ENCODE results near the gene PRTFDC1.
"Not testable (repeated sequence)": the region's sequence is repeated elsewhere in the genome, so short reads cannot be mapped to it uniquely, and the experiment has no call there.

PRTFDC1 gene

GRCh38 chr10:24929056-24929544 is 23.3 kb downstream of the PRTFDC1 start:
- H3K4me3 ChIP-seq (ENCODE audit: low read length), result no peak overlapping the region
- no peak for TF ChIP-seq ZNF274 (IDR thresholded peaks at IDR 0.05; ENCODE audit: low read depth, low read length)

- TF ChIP-seq ZNF274 (IDR thresholded peaks at IDR 0.05; ENCODE audit: low read depth, low read length), result no peak
- H3K4me3 ChIP-seq (ENCODE audit: low read length), result no peak overlapping the region
These were observed 24.2 kb downstream of the PRTFDC1 start for GRCh38 chr10:24928163-24928562.

GRCh38 chr10:24926557-24926956 is 25.8 kb downstream of the PRTFDC1 start:
- TF ChIP-seq ZNF274 (IDR thresholded peaks at IDR 0.05; ENCODE audit: low read depth, low read length), result no peak
- no peak overlapping the region for H3K4me3 ChIP-seq (ENCODE audit: low read length)

- no peak overlapping the region for H3K4me3 ChIP-seq (ENCODE audit: low read length)
- TF ChIP-seq ZNF274 (IDR thresholded peaks at IDR 0.05; ENCODE audit: low read depth, low read length), result no peak
These were observed 26.6 kb downstream of the PRTFDC1 start for GRCh38 chr10:24925799-24926198.

- H3K4me3 ChIP-seq (ENCODE audit: low read length), result not testable (repeated sequence)
These were observed 27.9 kb downstream of the PRTFDC1 start for GRCh38 chr10:24924483-24924882.

GRCh38 chr10:24922222-24922868 is 30.1 kb downstream of the PRTFDC1 start:
- H3K4me3 ChIP-seq (ENCODE audit: low read length), result not testable (repeated sequence)

- no peak for TF ChIP-seq ZNF274 (IDR thresholded peaks at IDR 0.05; ENCODE audit: low read depth, low read length)
- H3K4me3 ChIP-seq (ENCODE audit: low read length), result no peak overlapping the region
These were observed 31.2 kb downstream of the PRTFDC1 start for GRCh38 chr10:24920907-24921881.

GRCh38 chr10:24920192-24920591 is 32.2 kb downstream of the PRTFDC1 start:
- H3K4me3 ChIP-seq (ENCODE audit: low read length), result not testable (repeated sequence)

GRCh38 chr10:24919629-24920028 is 32.8 kb downstream of the PRTFDC1 start:
- H3K4me3 ChIP-seq (ENCODE audit: low read length), result not testable (repeated sequence)

- no peak for TF ChIP-seq ZNF274 (IDR thresholded peaks at IDR 0.05; ENCODE audit: low read depth, low read length)
- no peak overlapping the region for H3K4me3 ChIP-seq (ENCODE audit: low read length)
These were observed 34.4 kb downstream of the PRTFDC1 start for GRCh38 chr10:24917979-24918378.

- H3K4me3 ChIP-seq (ENCODE audit: low read length), result no peak overlapping the region
- TF ChIP-seq ZNF274 (IDR thresholded peaks at IDR 0.05; ENCODE audit: low read depth, low read length), result no peak
These were observed 34.9 kb downstream of the PRTFDC1 start for GRCh38 chr10:24917493-24917892.

GRCh38 chr10:24916365-24916764 is 36.0 kb downstream of the PRTFDC1 start:
- no peak for TF ChIP-seq ZNF274 (IDR thresholded peaks at IDR 0.05; ENCODE audit: low read depth, low read length)

GRCh38 chr10:24915304-24915703 is 37.1 kb downstream of the PRTFDC1 start:
- no peak overlapping the region for H3K4me3 ChIP-seq (ENCODE audit: low read length)
- TF ChIP-seq ZNF274 (IDR thresholded peaks at IDR 0.05; ENCODE audit: low read depth, low read length), result no peak

More at GRCh38 chr10:24916365-24916764, 36.0 kb downstream of the PRTFDC1 start:
- H3K4me3 ChIP-seq (ENCODE audit: low read length), result no peak overlapping the region

GRCh38 chr10:24914148-24914547 is 38.3 kb downstream of the PRTFDC1 start:
- TF ChIP-seq ZNF274 (IDR thresholded peaks at IDR 0.05; ENCODE audit: low read depth, low read length), result no peak
- no peak overlapping the region for H3K4me3 ChIP-seq (ENCODE audit: low read length)

GRCh38 chr10:24912215-24912614 is 40.2 kb downstream of the PRTFDC1 start:
- TF ChIP-seq ZNF274 (IDR thresholded peaks at IDR 0.05; ENCODE audit: low read depth, low read length), result no peak
- H3K4me3 ChIP-seq (ENCODE audit: low read length), result no peak overlapping the region

Data from GM08714 (cell line).